H7 (cell line): ENCODE data around the gene POLR2E. TPM values are rescaled to one million over a fixed set of nuclear protein-coding genes. Genes with fewer than 3 reads are reported as not detected.

Source experiments
- DNase-seq: peaks from one replicate; pipeline ENCODE4 v3.0.0; 2012
- H3K27me3 ChIP-seq: 2 replicates; pipeline ENCODE4 v1.6.0; 2011; ENCODE audit warnings: mild to moderate bottlenecking, low read length; ENCODE audit not compliant: control insufficient read depth, insufficient read depth
- H3K36me3 ChIP-seq: replicated peaks from 2 replicates; pipeline ENCODE4 v1.5.1; 2011; ENCODE audit warnings: low read length; ENCODE audit not compliant: control insufficient read depth, insufficient read depth
- H3K4me3 ChIP-seq: 2 replicates; pipeline ENCODE4 v1.5.1; 2011; ENCODE audit warnings: low read depth, mild to moderate bottlenecking, control low read depth, low read length, moderate library complexity; ENCODE audit not compliant: insufficient read depth
- total RNA-seq: library from RNA; depleted of rRNA; stranded (reverse); fragments of >200 nt; shearing (Covaris generic); gene quantifications from 2 replicates; pipeline ENCODE4 v1.2.3, GENCODE V29; 2014; rRNA removed

The POLR2E gene
- 226 and 283 TPM in 2 replicates for total RNA-seq

- H3K4me3 ChIP-seq: peak within 1 kb of the TSS; percentile 84
- no peaks in the 10 kb centered on the region for H3K27me3 ChIP-seq
- H3K36me3 ChIP-seq: peaks cover 10% of the 10 kb centered on the region
- DNase-seq: peak; percentile 100
These were observed at the start of gene POLR2E for GRCh38 chr19:1094978-1095701. Gene POLR2E, minus strand, starts transcription at chr19:1095375. Its CDS starts 60 bp downstream, at chr19:1095315.

GRCh38 chr19:1144741-1145140 lies 49.6 kb upstream of the POLR2E start:
- Histone ChIP-seq H3K36me3 (peaks cover 2% of the 10 kb centered on the region), H3K4me3 (no peak overlapping the region), H3K27me3 (no peaks in the 10 kb centered on the region)
- no peak for DNase-seq

DNA sequence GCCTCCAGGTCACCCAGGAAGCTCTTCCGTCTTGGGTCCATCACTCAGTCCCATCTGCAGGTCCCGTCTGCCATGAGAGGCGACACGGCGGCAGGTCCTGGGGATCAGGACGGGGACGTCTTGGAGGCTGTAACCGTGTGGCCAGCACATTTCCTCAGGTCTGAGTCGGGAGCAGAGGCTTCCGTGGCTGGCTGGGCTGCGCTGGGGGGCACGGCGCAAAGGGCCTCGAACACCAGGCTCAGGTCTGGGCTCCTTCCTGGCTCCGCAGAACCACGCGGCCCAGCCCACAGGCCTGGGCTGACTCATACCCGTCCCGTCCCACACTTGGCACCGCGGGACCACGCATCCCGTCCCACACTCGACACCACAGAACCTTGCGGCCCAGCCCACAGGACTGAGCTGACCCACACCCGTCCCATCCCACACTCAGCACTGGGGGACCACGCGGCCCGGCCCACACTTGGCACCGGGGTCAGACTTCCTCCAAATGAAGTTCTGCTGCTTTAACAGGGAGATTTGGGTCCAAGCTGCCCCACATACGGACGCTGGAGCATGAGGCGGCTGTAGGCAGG lies 48.7 kb upstream of the POLR2E start:
- Histone ChIP-seq H3K36me3 (peaks cover 2% of the 10 kb centered on the region), H3K27me3 (no peaks in the 10 kb centered on the region), H3K4me3 (no peak overlapping the region)
- no peak for DNase-seq

DNA sequence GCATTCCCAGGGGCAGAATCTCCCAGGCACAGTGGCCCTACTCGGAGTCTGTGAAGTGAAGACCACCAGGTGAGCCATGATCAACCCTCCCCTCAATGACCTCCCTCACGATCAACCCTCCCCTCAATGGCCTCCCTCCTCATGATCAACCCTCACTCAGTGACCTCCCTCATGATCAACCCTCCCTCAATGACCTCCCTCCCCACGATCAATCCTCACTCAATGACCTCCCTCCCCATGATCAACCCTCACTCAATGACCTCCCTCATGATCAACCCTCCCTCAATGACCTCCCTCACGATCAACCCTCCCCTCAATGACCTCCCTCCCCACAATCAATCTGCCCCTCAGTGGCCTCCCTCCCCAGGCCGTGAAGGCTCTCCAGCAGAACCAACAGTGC lies 46.8 kb upstream of the POLR2E start:
- Histone ChIP-seq H3K27me3 (no peaks in the 10 kb centered on the region), H3K4me3 (no peak overlapping the region), H3K36me3 (peaks cover 2% of the 10 kb centered on the region)
- no peak for DNase-seq

DNA sequence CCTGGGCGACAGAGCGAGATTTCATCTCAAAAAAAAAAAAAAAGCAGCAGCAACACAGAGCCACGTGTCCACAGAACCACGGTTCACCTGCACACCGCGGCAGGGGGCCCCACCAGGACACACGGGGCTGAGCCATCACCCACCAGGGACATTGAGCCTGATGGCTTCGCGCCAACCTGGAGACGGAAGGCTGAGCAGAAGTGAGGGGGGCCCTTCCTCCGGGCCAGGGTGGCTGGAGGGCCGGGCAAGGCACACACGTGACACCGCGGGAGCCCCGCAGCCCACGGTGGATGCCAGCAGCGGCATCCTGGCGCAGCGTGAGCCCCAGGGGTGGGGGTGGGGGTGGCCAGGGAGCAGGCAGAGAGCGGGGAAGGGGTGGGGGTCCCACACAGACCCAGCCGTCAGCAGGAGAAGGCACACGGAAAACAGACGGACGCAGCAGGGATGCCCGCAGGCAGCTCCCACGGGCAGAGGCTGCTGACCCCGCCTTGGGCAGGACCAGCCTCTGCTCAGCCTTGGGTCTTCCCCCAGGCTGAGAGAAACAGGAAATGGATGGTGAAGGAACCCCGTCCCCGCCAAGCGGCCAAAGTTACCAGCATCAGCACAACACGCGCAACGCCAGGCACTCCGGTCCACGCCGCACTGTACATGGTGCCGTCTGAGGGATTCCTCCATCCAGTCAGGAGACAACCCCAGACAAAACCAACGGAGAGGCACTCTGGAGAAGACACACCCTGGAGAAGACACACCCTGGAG lies 45.3 kb upstream of the POLR2E start:
- Histone ChIP-seq H3K36me3 (peaks cover 2% of the 10 kb centered on the region), H3K4me3 (no peak overlapping the region), H3K27me3 (no peaks in the 10 kb centered on the region)
- DNase-seq: no peak

- peaks cover 2% of the 10 kb centered on the region for H3K36me3 ChIP-seq
- H3K4me3 ChIP-seq: no peak overlapping the region
- no peaks in the 10 kb centered on the region for H3K27me3 ChIP-seq
- no peak for DNase-seq
These were observed 44.0 kb upstream of the POLR2E start for GRCh38 chr19:1139126-1139525.

GRCh38 chr19:1138121-1138520 lies 42.9 kb upstream of the POLR2E start:
- no peak for DNase-seq
- H3K27me3 ChIP-seq: no peaks in the 10 kb centered on the region
- H3K4me3 ChIP-seq: no peak overlapping the region
- H3K36me3 ChIP-seq: peaks cover 2% of the 10 kb centered on the region

GRCh38 chr19:1136621-1137317 lies 41.6 kb upstream of the POLR2E start:
- Histone ChIP-seq H3K27me3 (no peaks in the 10 kb centered on the region), H3K36me3 (no peaks in the 10 kb centered on the region)
- DNase-seq: no peak

GRCh38 chr19:1136201-1136600 lies 41.0 kb upstream of the POLR2E start:
- no peak overlapping the region for H3K4me3 ChIP-seq
- DNase-seq: no peak
- H3K27me3 ChIP-seq: no peaks in the 10 kb centered on the region
- H3K36me3 ChIP-seq: no peaks in the 10 kb centered on the region

More at GRCh38 chr19:1136621-1137317, 41.6 kb upstream of the POLR2E start:
- no peak overlapping the region for H3K4me3 ChIP-seq

DNA sequence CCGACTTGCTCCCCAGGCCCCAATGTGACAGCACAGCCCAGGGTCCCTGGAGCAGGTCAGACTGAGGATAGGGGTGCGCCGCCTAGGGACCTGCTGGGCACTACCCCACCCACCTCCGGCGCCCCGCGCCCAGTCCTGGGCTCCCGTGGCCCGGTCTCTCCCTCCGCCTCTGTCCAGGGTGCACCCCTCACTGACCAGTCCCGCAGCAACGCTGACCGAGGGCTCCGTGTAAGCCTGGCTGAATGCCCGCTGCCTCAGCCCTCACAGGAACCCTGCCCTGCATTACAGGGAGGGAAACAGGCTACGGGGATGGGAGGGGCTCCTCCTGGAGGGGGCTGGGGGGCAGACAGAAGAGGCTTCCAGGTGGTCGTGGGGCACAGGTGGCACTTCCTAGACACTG lies 40.3 kb upstream of the POLR2E start:
- Histone ChIP-seq H3K36me3 (no peaks in the 10 kb centered on the region), H3K4me3 (no peak overlapping the region), H3K27me3 (no peaks in the 10 kb centered on the region)
- no peak for DNase-seq

DNA sequence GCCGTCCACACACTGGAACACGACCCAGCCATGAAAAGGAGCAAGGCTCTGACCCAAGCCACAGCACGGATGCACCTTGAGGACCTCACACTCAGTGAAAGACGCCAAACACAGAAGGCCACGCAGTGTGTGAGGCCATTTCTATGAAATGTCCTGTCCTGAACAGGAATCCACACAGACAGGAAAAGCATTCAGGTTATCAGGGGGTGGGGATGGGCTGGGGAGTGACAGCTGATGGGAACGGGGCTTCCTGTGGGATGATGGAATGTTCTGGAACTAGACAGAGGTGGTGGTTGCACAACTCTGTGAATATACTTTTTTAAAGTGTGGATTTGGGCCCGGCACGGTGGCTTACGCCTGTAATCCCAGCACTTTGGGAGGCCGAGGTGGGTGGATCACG lies 39.3 kb upstream of the POLR2E start:
- H3K4me3 ChIP-seq: no peak overlapping the region
- no peaks in the 10 kb centered on the region for H3K36me3 ChIP-seq
- no peak for DNase-seq
- H3K27me3 ChIP-seq: no peaks in the 10 kb centered on the region

- Histone ChIP-seq H3K4me3 (no peak overlapping the region), H3K27me3 (no peaks in the 10 kb centered on the region), H3K36me3 (no peaks in the 10 kb centered on the region)
- DNase-seq: peak; percentile 97
These were observed 38.3 kb upstream of the POLR2E start for GRCh38 chr19:1133471-1133929.

DNA sequence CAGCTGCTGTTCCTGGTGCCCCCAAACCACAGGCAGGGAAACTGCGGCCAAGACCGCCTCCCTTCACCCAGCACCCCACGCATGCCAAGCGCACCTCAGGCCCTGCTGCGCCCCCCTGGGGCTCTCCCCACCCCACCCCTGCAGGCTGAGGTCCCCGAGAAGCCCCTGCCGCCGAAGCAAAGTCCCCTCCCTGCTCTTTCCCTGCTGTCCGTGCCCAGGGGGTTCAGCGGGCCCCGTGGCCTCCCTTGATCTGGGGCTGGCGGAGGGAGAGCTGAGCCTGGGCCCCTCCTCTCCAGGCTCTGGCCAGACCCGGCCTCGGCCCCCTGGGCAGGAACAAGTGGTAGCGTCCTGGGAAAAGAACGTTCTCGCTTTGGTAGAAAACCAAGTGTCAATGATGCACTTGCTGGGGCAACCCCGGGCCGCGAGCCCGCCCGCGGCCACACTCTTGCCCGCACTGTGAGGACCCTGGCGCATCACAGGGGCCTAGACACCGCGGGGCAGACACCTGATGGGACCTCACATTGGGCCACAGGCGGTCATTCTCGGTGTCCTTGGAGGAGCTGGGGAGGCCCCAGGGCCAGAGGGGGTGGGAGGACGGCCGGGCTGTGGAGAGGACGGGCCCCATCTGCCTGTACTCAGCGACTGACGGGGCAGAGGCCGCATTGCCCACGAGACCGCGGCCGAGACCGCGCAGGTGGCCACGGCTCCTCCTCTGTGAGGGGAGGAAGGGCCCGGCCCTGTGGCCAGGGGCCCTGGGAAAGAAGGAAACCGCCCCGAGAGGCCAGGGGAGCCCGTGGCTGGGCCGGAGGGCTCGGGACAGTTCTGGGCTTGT lies 37.6 kb upstream of the POLR2E start:
- no peak for DNase-seq
- Histone ChIP-seq H3K27me3 (no peaks in the 10 kb centered on the region), H3K4me3 (peak overlapping the region; percentile 24), H3K36me3 (no peaks in the 10 kb centered on the region)
